Measurements from ENCODE around the gene TSEN34.

TSEN34 gene

DNA sequence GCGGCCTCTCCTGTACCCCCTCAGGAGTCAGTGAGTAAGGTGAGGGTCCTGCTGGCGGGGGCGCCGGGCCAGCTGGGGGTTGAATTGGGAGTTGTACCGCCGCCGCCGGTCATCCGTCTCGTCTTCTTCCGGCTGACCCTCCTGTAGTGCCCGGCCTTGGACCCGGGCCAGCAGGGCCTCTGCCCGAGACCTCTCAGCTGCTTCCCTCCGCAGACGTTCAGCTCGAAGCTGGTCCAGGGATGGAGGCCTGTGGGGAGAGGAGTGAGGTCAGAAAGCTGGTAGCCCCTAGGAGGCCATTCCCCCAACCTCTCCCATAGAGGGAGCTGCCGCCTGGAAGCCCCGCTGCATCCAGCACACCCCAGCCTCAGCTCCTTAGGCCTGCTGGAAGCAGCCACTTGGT lies 35.4 kb upstream of the TSEN34 start:
- Histone ChIP-seq H3K79me1 (replicated peaks; ENCODE audit: low read length, poor library complexity, severe bottlenecking) (peaks cover 43% of the 10 kb centered on the region), H4K91ac (ENCODE audit: low read length) (no peak overlapping the region), H3K23ac (ENCODE audit: low read length in 2 of 2) (no peak overlapping the region), H3K4me1 (ENCODE audit: control insufficient read depth, insufficient read depth, low read depth, low read length) (peaks cover 17% of the 10 kb centered on the region), H2AFZ (ENCODE audit: low read depth, low read length) (no peak overlapping the region), H3K27ac (ENCODE audit: low read length, poor library complexity, severe bottlenecking) (no peak overlapping the region), H4K8ac (ENCODE audit: low read length) (no peak overlapping the region), H3K9me3 (ENCODE audit: control insufficient read depth, low read length) (no peaks in the 10 kb centered on the region), H3K4me2 (ENCODE audit: low read length, poor library complexity, severe bottlenecking) (no peak overlapping the region), H3K4ac (ENCODE audit: low read depth in 1 of 2, low read length in 2 of 2) (no peak overlapping the region), H2BK120ac (ENCODE audit: low read depth, low read length) (no peak overlapping the region), H2AK5ac (ENCODE audit: low read length, severe bottlenecking) (no peak overlapping the region), H3K14ac (ENCODE audit: low read length in 2 of 2) (no peak overlapping the region), H2BK5ac (ENCODE audit: low read depth, low read length, poor library complexity, severe bottlenecking) (no peak overlapping the region), H3K36me3 (ENCODE audit: control insufficient read depth in 1 of 2, insufficient read depth in 2 of 2, low read depth in 1 of 2, low read length in 2 of 2) (peaks cover 69 to 73% of the 10 kb centered on the region in 2 experiments), H3K27me3 (ENCODE audit: control insufficient read depth in 1 of 2, insufficient read depth in 1 of 2, low read length in 2 of 2) (no peaks in the 10 kb centered on the region), H3K9ac (ENCODE audit: low read length) (no peak overlapping the region), H2BK15ac (ENCODE audit: low read depth, poor library complexity, severe bottlenecking) (no peak overlapping the region), H3K4me3 (ENCODE audit: insufficient read depth in 1 of 2, low read depth in 1 of 2, low read length in 2 of 2) (no peak overlapping the region), H3K18ac (ENCODE audit: low read depth in 1 of 2, low read length in 2 of 2) (no peak overlapping the region), H2BK12ac (ENCODE audit: low read length in 2 of 2) (no peak overlapping the region)
- DNase-seq, result no peak
- WGBS, result 93% methylated on average over 12 of the region's 19 CpGs

DNA sequence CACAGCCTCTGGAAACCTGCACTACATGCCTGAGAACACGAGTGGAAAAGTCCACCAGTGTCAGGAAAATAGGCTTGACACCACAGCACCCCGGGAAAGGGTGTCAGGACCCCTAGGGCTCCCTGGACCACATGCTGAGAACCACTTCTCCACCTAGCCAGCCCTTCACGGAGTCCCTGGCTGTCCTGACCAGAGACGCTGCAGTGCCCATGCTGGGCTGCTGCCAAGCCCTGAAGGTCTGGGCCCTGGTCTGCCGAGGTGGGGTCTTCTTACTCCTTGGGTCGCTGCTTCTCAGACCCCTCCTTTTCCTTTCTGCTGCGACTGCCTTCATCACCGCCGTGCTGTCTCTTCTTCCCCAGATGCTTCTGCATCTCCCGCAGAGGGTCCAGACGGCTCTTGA lies 34.6 kb upstream of the TSEN34 start:
- Histone ChIP-seq H3K9me3 (ENCODE audit: control insufficient read depth, low read length) (no peaks in the 10 kb centered on the region), H3K4me2 (ENCODE audit: low read length, poor library complexity, severe bottlenecking) (no peak overlapping the region), H3K23ac (ENCODE audit: low read length in 2 of 2) (no peak overlapping the region), H3K79me1 (replicated peaks; ENCODE audit: low read length, poor library complexity, severe bottlenecking) (peaks cover 45% of the 10 kb centered on the region), H3K4ac (ENCODE audit: low read depth in 1 of 2, low read length in 2 of 2) (no peak overlapping the region), H3K36me3 (ENCODE audit: control insufficient read depth in 1 of 2, insufficient read depth in 2 of 2, low read depth in 1 of 2, low read length in 2 of 2) (peaks cover 63 to 65% of the 10 kb centered on the region in 2 experiments), H3K27ac (ENCODE audit: low read length, poor library complexity, severe bottlenecking) (no peak overlapping the region), H3K4me3 (ENCODE audit: insufficient read depth in 1 of 2, low read depth in 1 of 2, low read length in 2 of 2) (no peak overlapping the region), H2BK12ac (ENCODE audit: low read length in 2 of 2) (no peak overlapping the region), H2BK15ac (ENCODE audit: low read depth, poor library complexity, severe bottlenecking) (no peak overlapping the region), H2BK120ac (ENCODE audit: low read depth, low read length) (no peak overlapping the region), H3K18ac (ENCODE audit: low read depth in 1 of 2, low read length in 2 of 2) (no peak overlapping the region), H2AK5ac (ENCODE audit: low read length, severe bottlenecking) (no peak overlapping the region), H4K8ac (ENCODE audit: low read length) (no peak overlapping the region), H3K14ac (ENCODE audit: low read length in 2 of 2) (no peak overlapping the region), H4K91ac (ENCODE audit: low read length) (no peak overlapping the region), H2AFZ (ENCODE audit: low read depth, low read length) (no peak overlapping the region), H3K27me3 (ENCODE audit: control insufficient read depth in 1 of 2, insufficient read depth in 1 of 2, low read length in 2 of 2) (no peaks in the 10 kb centered on the region), H2BK5ac (ENCODE audit: low read depth, low read length, poor library complexity, severe bottlenecking) (no peak overlapping the region), H3K9ac (ENCODE audit: low read length) (no peak overlapping the region), H3K4me1 (ENCODE audit: control insufficient read depth, insufficient read depth, low read depth, low read length) (peaks cover 19% of the 10 kb centered on the region)
- 91% methylated on average over 11 of the region's 11 CpGs for WGBS
- DNase-seq, result no peak

DNA sequence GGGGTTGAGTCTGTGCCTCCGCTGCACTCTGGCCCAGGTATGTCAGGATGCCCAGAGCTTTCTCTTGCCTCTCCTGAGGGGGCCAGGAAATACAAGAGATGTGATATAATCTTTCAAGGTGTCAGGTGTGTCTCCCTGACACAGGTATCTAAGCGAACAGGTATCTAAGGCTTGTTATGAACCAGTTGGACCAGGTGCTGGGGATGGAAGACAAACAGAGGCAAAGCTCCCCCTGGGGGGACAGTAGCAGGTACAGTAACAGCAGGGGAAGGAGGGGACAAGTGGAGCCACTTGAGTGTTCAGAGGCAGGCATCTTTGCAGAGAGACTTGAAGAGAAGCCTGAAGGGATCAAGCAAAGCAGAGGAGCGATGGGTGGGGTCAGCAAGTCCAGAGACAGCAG lies 34.2 kb upstream of the TSEN34 start:
- no peak for DNase-seq
- Histone ChIP-seq H3K9me3 (ENCODE audit: control insufficient read depth, low read length) (no peaks in the 10 kb centered on the region), H3K23ac (ENCODE audit: low read length in 2 of 2) (no peak overlapping the region), H4K91ac (ENCODE audit: low read length) (no peak overlapping the region), H4K8ac (ENCODE audit: low read length) (peak overlapping the region; percentile 24), H2BK12ac (ENCODE audit: low read length in 2 of 2) (no peak overlapping the region), H3K9ac (ENCODE audit: low read length) (no peak overlapping the region), H3K14ac (ENCODE audit: low read length in 2 of 2) (no peak overlapping the region), H3K79me1 (replicated peaks; ENCODE audit: low read length, poor library complexity, severe bottlenecking) (peaks cover 46% of the 10 kb centered on the region), H3K27me3 (ENCODE audit: control insufficient read depth in 1 of 2, insufficient read depth in 1 of 2, low read length in 2 of 2) (no peaks in the 10 kb centered on the region), H3K4ac (ENCODE audit: low read depth in 1 of 2, low read length in 2 of 2) (no peak overlapping the region), H3K18ac (ENCODE audit: low read depth in 1 of 2, low read length in 2 of 2) (no peak overlapping the region), H3K4me2 (ENCODE audit: low read length, poor library complexity, severe bottlenecking) (no peak overlapping the region), H3K4me3 (ENCODE audit: insufficient read depth in 1 of 2, low read depth in 1 of 2, low read length in 2 of 2) (no peak overlapping the region), H2BK5ac (ENCODE audit: low read depth, low read length, poor library complexity, severe bottlenecking) (no peak overlapping the region), H2AK5ac (ENCODE audit: low read length, severe bottlenecking) (no peak overlapping the region), H2AFZ (ENCODE audit: low read depth, low read length) (no peak overlapping the region), H3K4me1 (ENCODE audit: control insufficient read depth, insufficient read depth, low read depth, low read length) (peaks cover 19% of the 10 kb centered on the region), H3K36me3 (ENCODE audit: control insufficient read depth in 1 of 2, insufficient read depth in 2 of 2, low read depth in 1 of 2, low read length in 2 of 2) (peaks cover 58 to 61% of the 10 kb centered on the region in 2 experiments), H2BK15ac (ENCODE audit: low read depth, poor library complexity, severe bottlenecking) (no peak overlapping the region), H3K27ac (ENCODE audit: low read length, poor library complexity, severe bottlenecking) (no peak overlapping the region), H2BK120ac (ENCODE audit: low read depth, low read length) (no peak overlapping the region)
- 96% methylated on average over 3 of the region's 3 CpGs for WGBS

DNA sequence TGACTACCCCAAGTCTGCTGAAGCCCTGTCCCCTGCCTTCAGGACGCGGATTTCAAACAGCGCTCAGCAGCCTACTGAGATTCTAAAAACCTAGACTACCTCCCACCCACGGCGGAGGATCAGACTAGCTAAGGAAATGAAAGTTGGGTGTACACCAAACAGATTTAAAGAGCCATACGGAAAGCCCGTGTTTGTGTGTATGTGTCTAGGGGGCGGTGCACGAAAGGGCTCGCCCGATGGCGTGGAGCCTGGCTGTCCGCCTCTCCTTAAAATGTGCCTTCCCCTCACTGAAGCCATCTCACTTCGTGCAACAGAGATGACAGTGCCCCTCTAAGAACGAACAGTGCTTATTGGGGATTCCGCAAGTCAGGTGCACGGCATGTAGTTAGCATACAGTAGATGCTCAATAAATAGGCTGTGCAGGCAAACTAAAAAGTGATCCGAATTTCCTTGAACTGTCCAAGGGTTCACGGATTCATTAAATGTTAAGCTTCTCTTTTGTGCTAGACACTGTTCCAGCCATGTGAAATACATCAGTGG lies 32.2 kb upstream of the TSEN34 start:
- peaks cover 19% of the 10 kb centered on the region for H3K4me1 ChIP-seq (ENCODE audit: control insufficient read depth, insufficient read depth, low read depth, low read length)
- H2AK5ac ChIP-seq (ENCODE audit: low read length, severe bottlenecking), result peak overlapping the region; percentile 1
- H2BK15ac ChIP-seq (ENCODE audit: low read depth, poor library complexity, severe bottlenecking), result no peak overlapping the region
- peak overlapping the region; percentile 91 to 92 for H3K4me3 ChIP-seq (ENCODE audit: insufficient read depth in 1 of 2, low read depth in 1 of 2, low read length in 2 of 2)
- peak overlapping the region; percentile 52 for H4K91ac ChIP-seq (ENCODE audit: low read length)
- H3K14ac ChIP-seq (ENCODE audit: low read length in 2 of 2), result peak overlapping the region in 1 of 2 experiments; percentile 76
- peak; percentile 39 for DNase-seq
- peak overlapping the region; percentile 29 for H2AFZ ChIP-seq (ENCODE audit: low read depth, low read length)
- peak overlapping the region; percentile 72 for H3K27ac ChIP-seq (ENCODE audit: low read length, poor library complexity, severe bottlenecking)
- peaks cover 40 to 41% of the 10 kb centered on the region in 2 experiments for H3K36me3 ChIP-seq (ENCODE audit: control insufficient read depth in 1 of 2, insufficient read depth in 2 of 2, low read depth in 1 of 2, low read length in 2 of 2)
- no peak overlapping the region for H4K8ac ChIP-seq (ENCODE audit: low read length)
- no peaks in the 10 kb centered on the region for H3K9me3 ChIP-seq (ENCODE audit: control insufficient read depth, low read length)
- peak overlapping the region; percentile 78 for H3K4me2 ChIP-seq (ENCODE audit: low read length, poor library complexity, severe bottlenecking)
- H3K79me1 ChIP-seq (replicated peaks; ENCODE audit: low read length, poor library complexity, severe bottlenecking), result peaks cover 37% of the 10 kb centered on the region
- 35% methylated on average over 15 of the region's 19 CpGs for WGBS
- no peaks in the 10 kb centered on the region for H3K27me3 ChIP-seq (ENCODE audit: control insufficient read depth in 1 of 2, insufficient read depth in 1 of 2, low read length in 2 of 2)
- peak overlapping the region in 1 of 2 experiments; percentile 60 for H3K4ac ChIP-seq (ENCODE audit: low read depth in 1 of 2, low read length in 2 of 2)
- H3K9ac ChIP-seq (ENCODE audit: low read length), result peak overlapping the region; percentile 94
- no peak overlapping the region for H3K23ac ChIP-seq (ENCODE audit: low read length in 2 of 2)
- H2BK5ac ChIP-seq (ENCODE audit: low read depth, low read length, poor library complexity, severe bottlenecking), result no peak overlapping the region
- peak overlapping the region; percentile 85 to 97 for H3K18ac ChIP-seq (ENCODE audit: low read depth in 1 of 2, low read length in 2 of 2)
- peak overlapping the region in 1 of 2 experiments; percentile 51 for H2BK12ac ChIP-seq (ENCODE audit: low read length in 2 of 2)
- H2BK120ac ChIP-seq (ENCODE audit: low read depth, low read length), result no peak overlapping the region

Data from mesenchymal stem cell (in vitro differentiated cells and primary cell).